ENCODE measurements around the gene PLB1. TPM values are rescaled to one million over a fixed set of nuclear protein-coding genes. Genes with fewer than 3 reads are reported as not detected.
A peak's percentile ranks its signal among the peaks of the same experiment; 100 is the strongest.

PLB1 gene
- polyA plus RNA-seq, 1 donor from 2014 or later, result 2.8 TPM

DNA sequence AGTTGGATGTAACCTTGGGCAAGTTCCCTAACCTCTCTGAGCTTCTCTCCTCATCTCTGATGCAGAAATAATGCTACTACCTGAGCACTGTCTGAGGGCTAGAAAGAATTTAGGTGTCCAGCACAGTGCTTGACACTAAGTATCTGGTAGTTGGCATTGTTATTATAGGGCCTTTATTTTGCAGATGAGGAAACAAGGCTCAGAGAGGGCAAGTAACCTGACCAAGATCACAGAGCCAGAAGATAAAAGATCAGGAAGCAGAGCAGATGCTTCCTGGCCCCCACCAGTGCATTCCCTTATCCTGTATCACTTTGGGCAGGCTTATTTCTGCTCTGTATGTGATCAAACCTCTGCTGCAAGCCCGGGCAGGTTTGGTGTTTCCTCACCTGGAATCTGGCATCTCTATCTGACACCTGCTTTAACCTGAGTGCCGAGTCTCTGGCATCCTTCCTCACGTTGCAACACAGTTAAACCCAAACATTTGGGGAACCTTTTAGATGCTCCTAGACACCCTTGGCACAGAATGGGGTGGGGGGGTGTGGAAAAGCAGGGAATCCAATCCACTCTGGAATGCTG is 69.9 kb downstream of the PLB1 start:
- no peaks in the 10 kb centered on the region for H3K9me3 ChIP-seq (ENCODE audit: low read length)
- no peak for TF ChIP-seq RAD21 (conservative IDR thresholded peaks at IDR 0.05)
- TF ChIP-seq TAF1 (IDR thresholded peaks at IDR 0.05; ENCODE audit: low read depth), result no peak
- TF ChIP-seq, protein P1, sequence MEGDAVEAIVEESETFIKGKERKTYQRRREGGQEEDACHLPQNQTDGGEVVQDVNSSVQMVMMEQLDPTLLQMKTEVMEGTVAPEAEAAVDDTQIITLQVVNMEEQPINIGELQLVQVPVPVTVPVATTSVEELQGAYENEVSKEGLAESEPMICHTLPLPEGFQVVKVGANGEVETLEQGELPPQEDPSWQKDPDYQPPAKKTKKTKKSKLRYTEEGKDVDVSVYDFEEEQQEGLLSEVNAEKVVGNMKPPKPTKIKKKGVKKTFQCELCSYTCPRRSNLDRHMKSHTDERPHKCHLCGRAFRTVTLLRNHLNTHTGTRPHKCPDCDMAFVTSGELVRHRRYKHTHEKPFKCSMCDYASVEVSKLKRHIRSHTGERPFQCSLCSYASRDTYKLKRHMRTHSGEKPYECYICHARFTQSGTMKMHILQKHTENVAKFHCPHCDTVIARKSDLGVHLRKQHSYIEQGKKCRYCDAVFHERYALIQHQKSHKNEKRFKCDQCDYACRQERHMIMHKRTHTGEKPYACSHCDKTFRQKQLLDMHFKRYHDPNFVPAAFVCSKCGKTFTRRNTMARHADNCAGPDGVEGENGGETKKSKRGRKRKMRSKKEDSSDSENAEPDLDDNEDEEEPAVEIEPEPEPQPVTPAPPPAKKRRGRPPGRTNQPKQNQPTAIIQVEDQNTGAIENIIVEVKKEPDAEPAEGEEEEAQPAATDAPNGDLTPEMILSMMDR (IDR thresholded peaks at IDR 0.05; ENCODE audit: poor library complexity, severe bottlenecking), result no peak
- TF ChIP-seq, protein P2, sequence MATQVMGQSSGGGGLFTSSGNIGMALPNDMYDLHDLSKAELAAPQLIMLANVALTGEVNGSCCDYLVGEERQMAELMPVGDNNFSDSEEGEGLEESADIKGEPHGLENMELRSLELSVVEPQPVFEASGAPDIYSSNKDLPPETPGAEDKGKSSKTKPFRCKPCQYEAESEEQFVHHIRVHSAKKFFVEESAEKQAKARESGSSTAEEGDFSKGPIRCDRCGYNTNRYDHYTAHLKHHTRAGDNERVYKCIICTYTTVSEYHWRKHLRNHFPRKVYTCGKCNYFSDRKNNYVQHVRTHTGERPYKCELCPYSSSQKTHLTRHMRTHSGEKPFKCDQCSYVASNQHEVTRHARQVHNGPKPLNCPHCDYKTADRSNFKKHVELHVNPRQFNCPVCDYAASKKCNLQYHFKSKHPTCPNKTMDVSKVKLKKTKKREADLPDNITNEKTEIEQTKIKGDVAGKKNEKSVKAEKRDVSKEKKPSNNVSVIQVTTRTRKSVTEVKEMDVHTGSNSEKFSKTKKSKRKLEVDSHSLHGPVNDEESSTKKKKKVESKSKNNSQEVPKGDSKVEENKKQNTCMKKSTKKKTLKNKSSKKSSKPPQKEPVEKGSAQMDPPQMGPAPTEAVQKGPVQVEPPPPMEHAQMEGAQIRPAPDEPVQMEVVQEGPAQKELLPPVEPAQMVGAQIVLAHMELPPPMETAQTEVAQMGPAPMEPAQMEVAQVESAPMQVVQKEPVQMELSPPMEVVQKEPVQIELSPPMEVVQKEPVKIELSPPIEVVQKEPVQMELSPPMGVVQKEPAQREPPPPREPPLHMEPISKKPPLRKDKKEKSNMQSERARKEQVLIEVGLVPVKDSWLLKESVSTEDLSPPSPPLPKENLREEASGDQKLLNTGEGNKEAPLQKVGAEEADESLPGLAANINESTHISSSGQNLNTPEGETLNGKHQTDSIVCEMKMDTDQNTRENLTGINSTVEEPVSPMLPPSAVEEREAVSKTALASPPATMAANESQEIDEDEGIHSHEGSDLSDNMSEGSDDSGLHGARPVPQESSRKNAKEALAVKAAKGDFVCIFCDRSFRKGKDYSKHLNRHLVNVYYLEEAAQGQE (IDR thresholded peaks at IDR 0.05; ENCODE audit: borderline replicate concordance), result no peak
- TF ChIP-seq SMC3 (conservative IDR thresholded peaks at IDR 0.05; ENCODE audit: poor library complexity), result no peak
- TF ChIP-seq EP300 (conservative IDR thresholded peaks at IDR 0.05; ENCODE audit: poor library complexity, severe bottlenecking), result no peak
- H2AFZ ChIP-seq (ENCODE audit: low read depth, low read length), result peak overlapping the region; percentile 73
- no peaks in the 10 kb centered on the region for H3K27me3 ChIP-seq (ENCODE audit: insufficient read depth, low read depth, low read length)
- no peak overlapping the region for H3K4me2 ChIP-seq (ENCODE audit: low read length)
- H4K20me1 ChIP-seq (ENCODE audit: insufficient read depth), result no peaks in the 10 kb centered on the region
- peak overlapping the region; percentile 45 for H3K27ac ChIP-seq (ENCODE audit: low read length)
- no peaks in the 10 kb centered on the region for H3K79me2 ChIP-seq (replicated peaks; ENCODE audit: insufficient read depth, low read length)
- no peaks in the 10 kb centered on the region for H3F3A ChIP-seq (ENCODE audit: insufficient read depth, low read length, poor library complexity, severe bottlenecking)
- H3K4me3 ChIP-seq (ENCODE audit: low read length), result peak overlapping the region; percentile 63
- no peaks in the 10 kb centered on the region for H3K36me3 ChIP-seq (ENCODE audit: insufficient read depth, low read length)
- peak overlapping the region; percentile 68 for H3K9ac ChIP-seq (ENCODE audit: low read length)
- no peaks in the 10 kb centered on the region for H3K9me2 ChIP-seq (ENCODE audit: insufficient read depth, low read length)

DNA sequence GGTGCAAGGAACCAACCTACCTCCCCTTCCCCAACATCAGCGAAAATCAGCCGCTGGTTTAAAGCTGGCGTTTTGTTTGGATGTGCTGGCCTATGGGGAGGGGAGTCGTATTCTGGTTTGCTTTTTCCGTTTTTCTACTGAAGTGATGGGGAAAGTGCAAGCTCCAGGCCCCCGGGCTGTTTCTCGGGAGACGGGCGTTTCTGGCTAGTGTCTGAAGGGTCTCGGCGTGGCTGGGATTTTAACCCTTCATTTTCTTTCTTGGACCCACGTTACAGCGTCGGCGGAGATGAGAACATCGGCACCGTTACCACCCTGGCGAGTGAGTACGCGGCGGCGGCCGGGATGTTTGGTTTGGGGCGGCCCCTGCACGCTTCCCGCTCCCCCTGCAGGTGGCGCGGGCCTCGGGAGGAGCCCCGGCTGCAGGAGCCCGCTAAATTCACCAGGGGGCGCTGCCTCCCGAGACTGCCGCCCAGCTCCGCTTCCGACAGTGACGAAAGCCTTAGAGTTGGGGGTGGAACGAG is 70.7 kb downstream of the PLB1 start:
- peak; percentile 88 for TF ChIP-seq SMC3 (conservative IDR thresholded peaks at IDR 0.05; ENCODE audit: poor library complexity)
- TF ChIP-seq EP300 (conservative IDR thresholded peaks at IDR 0.05; ENCODE audit: poor library complexity, severe bottlenecking), result no peak
- TF ChIP-seq TAF1 (IDR thresholded peaks at IDR 0.05; ENCODE audit: low read depth), result no peak
- TF ChIP-seq, protein P1 (IDR thresholded peaks at IDR 0.05; ENCODE audit: poor library complexity, severe bottlenecking), result peak; percentile 98
- TF ChIP-seq, protein P2 (IDR thresholded peaks at IDR 0.05; ENCODE audit: borderline replicate concordance), result no peak
- TF ChIP-seq RAD21 (conservative IDR thresholded peaks at IDR 0.05), result peak; percentile 83
- peak; percentile 42 for TF ChIP-seq MXI1 (conservative IDR thresholded peaks at IDR 0.05; ENCODE audit: poor library complexity, severe bottlenecking)
- peak; percentile 52 for TF ChIP-seq POLR2AphosphoS5 (IDR thresholded peaks at IDR 0.05)
- Histone ChIP-seq H3K79me2 (replicated peaks; ENCODE audit: insufficient read depth, low read length) (no peaks in the 10 kb centered on the region), H3K27ac (ENCODE audit: low read length) (peak overlapping the region; percentile 45)

More for the DNA sequence above, 70.7 kb downstream of the PLB1 start:
- Histone ChIP-seq H3F3A (ENCODE audit: insufficient read depth, low read length, poor library complexity, severe bottlenecking) (no peaks in the 10 kb centered on the region), H3K36me3 (ENCODE audit: insufficient read depth, low read length) (no peaks in the 10 kb centered on the region), H3K4me3 (ENCODE audit: low read length) (peak overlapping the region; percentile 63), H4K20me1 (ENCODE audit: insufficient read depth) (no peaks in the 10 kb centered on the region), H3K9me2 (ENCODE audit: insufficient read depth, low read length) (no peaks in the 10 kb centered on the region), H3K9me3 (ENCODE audit: low read length) (no peaks in the 10 kb centered on the region), H3K4me2 (ENCODE audit: low read length) (peak overlapping the region; percentile 43), H2AFZ (ENCODE audit: low read depth, low read length) (peak overlapping the region; percentile 73), H3K27me3 (ENCODE audit: insufficient read depth, low read depth, low read length) (no peaks in the 10 kb centered on the region), H3K9ac (ENCODE audit: low read length) (peak overlapping the region; percentile 68)

Measured in neural cell (in vitro differentiated cells).